22Rv1 (cell line): ENCODE results near the gene ALKBH7.

ENCODE experiments used
- ZFX ChIP-seq: fragments of 450-650 bp; IDR thresholded peaks from 2 replicates; pipeline ENCODE4 v1.6.1; 2017; ENCODE audit warnings: antibody characterized with exemption, borderline replicate concordance
- TF ChIP-seq, protein P1 (sequence below): fragments of 450-650 bp; IDR thresholded peaks from 2 replicates; pipeline ENCODE4 v1.5.1; 2017; ENCODE audit warnings: mild to moderate bottlenecking

GRCh38 chr19:6357174-6357573 lies 15.4 kb upstream of the ALKBH7 start:
- TF ChIP-seq, protein P1, sequence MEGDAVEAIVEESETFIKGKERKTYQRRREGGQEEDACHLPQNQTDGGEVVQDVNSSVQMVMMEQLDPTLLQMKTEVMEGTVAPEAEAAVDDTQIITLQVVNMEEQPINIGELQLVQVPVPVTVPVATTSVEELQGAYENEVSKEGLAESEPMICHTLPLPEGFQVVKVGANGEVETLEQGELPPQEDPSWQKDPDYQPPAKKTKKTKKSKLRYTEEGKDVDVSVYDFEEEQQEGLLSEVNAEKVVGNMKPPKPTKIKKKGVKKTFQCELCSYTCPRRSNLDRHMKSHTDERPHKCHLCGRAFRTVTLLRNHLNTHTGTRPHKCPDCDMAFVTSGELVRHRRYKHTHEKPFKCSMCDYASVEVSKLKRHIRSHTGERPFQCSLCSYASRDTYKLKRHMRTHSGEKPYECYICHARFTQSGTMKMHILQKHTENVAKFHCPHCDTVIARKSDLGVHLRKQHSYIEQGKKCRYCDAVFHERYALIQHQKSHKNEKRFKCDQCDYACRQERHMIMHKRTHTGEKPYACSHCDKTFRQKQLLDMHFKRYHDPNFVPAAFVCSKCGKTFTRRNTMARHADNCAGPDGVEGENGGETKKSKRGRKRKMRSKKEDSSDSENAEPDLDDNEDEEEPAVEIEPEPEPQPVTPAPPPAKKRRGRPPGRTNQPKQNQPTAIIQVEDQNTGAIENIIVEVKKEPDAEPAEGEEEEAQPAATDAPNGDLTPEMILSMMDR = no peak
- no peak for TF ChIP-seq ZFX
